GM19324 (cell line): ENCODE data around the gene AP1M1.
"Not testable (repeated sequence)": the region's sequence is repeated elsewhere in the genome, so short reads cannot be mapped to it uniquely, and the experiment has no call there.

Source experiments
- ATAC-seq: cut with Tn5 transposase; IDR thresholded peaks from one replicate; pipeline ENCODE4 v1.9.1; 2021; ENCODE audit warnings: mild to moderate bottlenecking, moderate library complexity; ENCODE audit not compliant: unreplicated experiment, low FRiP score

Gene AP1M1

GRCh38 chr19:16197622-16198369 is at the start of gene AP1M1:
TSS of gene AP1M1 (plus strand) at chr19:16197911. CDS start at chr19:16198027, 116 bp downstream.
- ATAC-seq = peak; percentile 89

GRCh38 chr19:16148443-16149229 is 49.1 kb upstream of the AP1M1 start:
- ATAC-seq = no peak

GRCh38 chr19:16153582-16154336 is 44.0 kb upstream of the AP1M1 start:
- ATAC-seq = no peak

GRCh38 chr19:16154557-16154956 is 43.2 kb upstream of the AP1M1 start:
- ATAC-seq = no peak

GRCh38 chr19:16155128-16155527 is 42.6 kb upstream of the AP1M1 start:
- no peak for ATAC-seq

GRCh38 chr19:16156904-16157303 is 40.8 kb upstream of the AP1M1 start:
- ATAC-seq = no peak

- no peak for ATAC-seq
Observed at GRCh38 chr19:16157601-16158000, 40.1 kb upstream of the AP1M1 start.

GRCh38 chr19:16159655-16160054 is 38.1 kb upstream of the AP1M1 start:
- ATAC-seq = no peak

GRCh38 chr19:16160445-16160942 is 37.2 kb upstream of the AP1M1 start:
- no peak for ATAC-seq

- ATAC-seq = no peak
Observed at GRCh38 chr19:16160943-16161560, 36.7 kb upstream of the AP1M1 start.

GRCh38 chr19:16161840-16162239 is 35.9 kb upstream of the AP1M1 start:
- ATAC-seq = no peak

GRCh38 chr19:16164222-16164890 is 33.4 kb upstream of the AP1M1 start:
- ATAC-seq = no peak

GRCh38 chr19:16166417-16166816 is 31.3 kb upstream of the AP1M1 start:
- no peak for ATAC-seq

- no peak for ATAC-seq
Observed at GRCh38 chr19:16167055-16167454, 30.7 kb upstream of the AP1M1 start.

GRCh38 chr19:16168465-16169081 is 29.1 kb upstream of the AP1M1 start:
- ATAC-seq = no peak

- no peak for ATAC-seq
Observed at GRCh38 chr19:16170134-16170533, 27.6 kb upstream of the AP1M1 start.

GRCh38 chr19:16175954-16176353 is 21.8 kb upstream of the AP1M1 start:
- no peak for ATAC-seq

GRCh38 chr19:16178866-16179265 is 18.8 kb upstream of the AP1M1 start:
- ATAC-seq = not testable (repeated sequence)

- ATAC-seq = no peak
Observed at GRCh38 chr19:16180611-16181010, 17.1 kb upstream of the AP1M1 start.
